Measurements from ENCODE around the gene NCKAP5.
"Not testable (repeated sequence)": the region's sequence is repeated elsewhere in the genome, so short reads cannot be mapped to it uniquely, and the experiment has no call there.

The NCKAP5 gene

GRCh38 chr2:132876745-132877391, 691.4 kb downstream of the NCKAP5 start:
- DNase-seq (ENCODE audit: low read depth): no peak

GRCh38 chr2:132875193-132875592, 693.1 kb downstream of the NCKAP5 start:
- no peak for DNase-seq (ENCODE audit: low read depth)

- DNase-seq (ENCODE audit: low read depth): no peak
Observed at GRCh38 chr2:132873738-132874137, 694.5 kb downstream of the NCKAP5 start.

- DNase-seq (ENCODE audit: low read depth): no peak
Observed at GRCh38 chr2:132871831-132872230, 696.4 kb downstream of the NCKAP5 start.

- no peak for DNase-seq (ENCODE audit: low read depth)
Observed at GRCh38 chr2:132863961-132864360, 704.3 kb downstream of the NCKAP5 start.

- DNase-seq (ENCODE audit: low read depth): no peak
Observed at GRCh38 chr2:132860220-132860619, 708.0 kb downstream of the NCKAP5 start.

- DNase-seq (ENCODE audit: low read depth): no peak
Observed at GRCh38 chr2:132859590-132859989, 708.7 kb downstream of the NCKAP5 start.

GRCh38 chr2:132857319-132857718, 710.9 kb downstream of the NCKAP5 start:
- DNase-seq (ENCODE audit: low read depth): no peak

- DNase-seq (ENCODE audit: low read depth): no peak
Observed at GRCh38 chr2:132850688-132851087, 717.6 kb downstream of the NCKAP5 start.

- no peak for DNase-seq (ENCODE audit: low read depth)
Observed at GRCh38 chr2:132849118-132849517, 719.1 kb downstream of the NCKAP5 start.

GRCh38 chr2:132845339-132845738, 722.9 kb downstream of the NCKAP5 start:
- DNase-seq (ENCODE audit: low read depth): no peak

- no peak for DNase-seq (ENCODE audit: low read depth)
Observed at GRCh38 chr2:132844585-132844984, 723.7 kb downstream of the NCKAP5 start.

- DNase-seq (ENCODE audit: low read depth): no peak
Observed at GRCh38 chr2:132837769-132838168, 730.5 kb downstream of the NCKAP5 start.

GRCh38 chr2:132830321-132830827, 737.9 kb downstream of the NCKAP5 start:
- no peak for DNase-seq (ENCODE audit: low read depth)

GRCh38 chr2:132825601-132826000, 742.7 kb downstream of the NCKAP5 start:
- DNase-seq (ENCODE audit: low read depth): no peak

- no peak for DNase-seq (ENCODE audit: low read depth)
Observed at GRCh38 chr2:132824716-132825115, 743.5 kb downstream of the NCKAP5 start.

GRCh38 chr2:132816234-132816633, 752.0 kb downstream of the NCKAP5 start:
- no peak for DNase-seq (ENCODE audit: low read depth)

GRCh38 chr2:132815516-132815915, 752.7 kb downstream of the NCKAP5 start:
- no peak for DNase-seq (ENCODE audit: low read depth)

GRCh38 chr2:132814651-132815050, 753.6 kb downstream of the NCKAP5 start:
- DNase-seq (ENCODE audit: low read depth): no peak

- DNase-seq (ENCODE audit: low read depth): no peak
Observed at GRCh38 chr2:132813422-132813821, 754.8 kb downstream of the NCKAP5 start.

GRCh38 chr2:132811148-132811915, 756.9 kb downstream of the NCKAP5 start:
- no peak for DNase-seq (ENCODE audit: low read depth)

GRCh38 chr2:132809962-132810361, 758.3 kb downstream of the NCKAP5 start:
- DNase-seq (ENCODE audit: low read depth): not testable (repeated sequence)

GRCh38 chr2:132804051-132804450, 764.2 kb downstream of the NCKAP5 start:
- no peak for DNase-seq (ENCODE audit: low read depth)

Data from fibroblast of gingiva (primary cell).